ENCODE results near the gene ZBTB44. TPM values are rescaled to one million over a fixed set of nuclear protein-coding genes. Genes with fewer than 3 reads are reported as not detected.
A peak's percentile ranks its signal among the peaks of the same experiment; 100 is the strongest.

Gene ZBTB44
- total and polyA plus RNA-seq, 4 donors = 4.7 to 33.9 (median 17.0) TPM

- Histone ChIP-seq H3K27me3 (ENCODE audit: control insufficient read depth in 4 of 4, insufficient read depth in 4 of 4, low read length in 3 of 4) (no peaks in the 10 kb centered on the region), H3K36me3 (ENCODE audit: control insufficient read depth in 4 of 4, insufficient read depth in 3 of 4, low read depth in 1 of 4, low read length in 3 of 4) (no peaks in the 10 kb centered on the region), H3K9ac (ENCODE audit: low read depth in 1 of 2, low read length in 2 of 2) (no peak overlapping the region), H3K4me1 (ENCODE audit: control insufficient read depth in 4 of 4, insufficient read depth in 4 of 4, low read length in 3 of 4) (no peaks in the 10 kb centered on the region), H3K4me3 (ENCODE audit: low read depth in 1 of 3, low read length in 3 of 3) (no peak overlapping the region), H3K9me3 (ENCODE audit: control insufficient read depth in 4 of 4, low read length in 3 of 4) (peaks cover 0 to 16% (median 4%) of the 10 kb centered on the region in 4 donors), H3K27ac (ENCODE audit: low read depth in 1 of 2, low read length in 2 of 2) (no peak overlapping the region)
- no peak for TF ChIP-seq FOXA1 (IDR thresholded peaks at IDR 0.05)
- no peak for TF ChIP-seq RAD21 (IDR thresholded peaks at IDR 0.05)
- no peak for TF ChIP-seq HNF4A (conservative IDR thresholded peaks at IDR 0.05)
- TF ChIP-seq YY1 (IDR thresholded peaks at IDR 0.05) = no peak
- WGBS = 93% methylated on average over 3 of the region's 3 CpGs
- DNase-seq (ENCODE audit: low spot score) = no peak
Measured at GRCh38 chr11:130325691-130326090, 11.0 kb upstream of the ZBTB44 start.

GRCh38 chr11:130323452-130324450, 9.0 kb upstream of the ZBTB44 start:
- WGBS = 77% methylated on average over 7 of the region's 7 CpGs
- Histone ChIP-seq H3K9ac (ENCODE audit: low read depth in 1 of 2, low read length in 2 of 2) (no peak overlapping the region), H3K27me3 (ENCODE audit: control insufficient read depth in 4 of 4, insufficient read depth in 4 of 4, low read length in 3 of 4) (no peaks in the 10 kb centered on the region), H3K36me3 (ENCODE audit: control insufficient read depth in 4 of 4, insufficient read depth in 3 of 4, low read depth in 1 of 4, low read length in 3 of 4) (no peaks in the 10 kb centered on the region), H3K9me3 (ENCODE audit: control insufficient read depth in 4 of 4, low read length in 3 of 4) (peaks cover 0 to 16% (median 6%) of the 10 kb centered on the region in 4 donors), H3K4me3 (ENCODE audit: low read depth in 1 of 3, low read length in 3 of 3) (no peak overlapping the region), H3K27ac (ENCODE audit: low read depth in 1 of 2, low read length in 2 of 2) (no peak overlapping the region), H3K4me1 (ENCODE audit: control insufficient read depth in 4 of 4, insufficient read depth in 4 of 4, low read length in 3 of 4) (peaks cover 0 to 2% (median 2%) of the 10 kb centered on the region in 4 donors)
- no peak for DNase-seq (ENCODE audit: low spot score)
- TF ChIP-seq HNF4G (IDR thresholded peaks at IDR 0.05) (no peak), YY1 (IDR thresholded peaks at IDR 0.05) (peak; percentile 28)

DNA sequence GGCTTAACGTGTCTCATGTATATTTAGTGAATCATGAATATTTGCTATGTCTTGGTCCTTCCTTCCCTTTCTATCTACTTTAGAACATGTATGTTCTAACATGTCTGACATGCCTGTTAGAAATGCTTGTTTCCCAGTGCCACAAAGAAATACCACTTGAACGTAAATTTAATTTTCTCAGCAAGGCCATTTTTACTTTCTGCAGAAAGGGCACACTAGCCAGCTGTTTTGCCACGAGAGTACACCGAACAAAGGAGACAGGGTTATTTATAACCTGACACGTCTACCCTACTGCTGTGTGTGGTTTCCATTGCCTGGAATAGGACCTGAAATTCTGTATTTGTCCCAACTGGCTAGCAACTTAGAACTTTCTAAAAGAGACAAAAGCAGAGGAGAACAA, 7.4 kb upstream of the ZBTB44 start:
- peaks cover 0 to 18% (median 15%) of the 10 kb centered on the region in 4 donors for H3K4me1 ChIP-seq (ENCODE audit: control insufficient read depth in 4 of 4, insufficient read depth in 4 of 4, low read length in 3 of 4)
- WGBS = 92% methylated on average over 5 of the region's 5 CpGs

More for the DNA sequence above, 7.4 kb upstream of the ZBTB44 start:
- Histone ChIP-seq H3K9ac (ENCODE audit: low read depth in 1 of 2, low read length in 2 of 2) (no peak overlapping the region), H3K4me3 (ENCODE audit: low read depth in 1 of 3, low read length in 3 of 3) (no peak overlapping the region), H3K27me3 (ENCODE audit: control insufficient read depth in 4 of 4, insufficient read depth in 4 of 4, low read length in 3 of 4) (no peaks in the 10 kb centered on the region), H3K27ac (ENCODE audit: low read depth in 1 of 2, low read length in 2 of 2) (no peak overlapping the region), H3K36me3 (ENCODE audit: control insufficient read depth in 4 of 4, insufficient read depth in 3 of 4, low read depth in 1 of 4, low read length in 3 of 4) (no peaks in the 10 kb centered on the region), H3K9me3 (ENCODE audit: control insufficient read depth in 4 of 4, low read length in 3 of 4) (peaks cover 0 to 16% (median 6%) of the 10 kb centered on the region in 4 donors)
- no peak for TF ChIP-seq RXRA (IDR thresholded peaks at IDR 0.05)
- TF ChIP-seq MAX (IDR thresholded peaks at IDR 0.05) = no peak
- no peak for TF ChIP-seq EGR1 (IDR thresholded peaks at IDR 0.05; ENCODE audit: low read depth in 2 of 2)
- no peak for TF ChIP-seq NR2F2 (IDR thresholded peaks at IDR 0.05)
- TF ChIP-seq FOXA1 (IDR thresholded peaks at IDR 0.05) = no peak
- TF ChIP-seq HNF4G (IDR thresholded peaks at IDR 0.05) = no peak
- no peak for TF ChIP-seq RAD21 (IDR thresholded peaks at IDR 0.05)
- no peak for TF ChIP-seq HNF4A (conservative IDR thresholded peaks at IDR 0.05)
- TF ChIP-seq FOXA2 (IDR thresholded peaks at IDR 0.05) = no peak
- TF ChIP-seq, protein P1, sequence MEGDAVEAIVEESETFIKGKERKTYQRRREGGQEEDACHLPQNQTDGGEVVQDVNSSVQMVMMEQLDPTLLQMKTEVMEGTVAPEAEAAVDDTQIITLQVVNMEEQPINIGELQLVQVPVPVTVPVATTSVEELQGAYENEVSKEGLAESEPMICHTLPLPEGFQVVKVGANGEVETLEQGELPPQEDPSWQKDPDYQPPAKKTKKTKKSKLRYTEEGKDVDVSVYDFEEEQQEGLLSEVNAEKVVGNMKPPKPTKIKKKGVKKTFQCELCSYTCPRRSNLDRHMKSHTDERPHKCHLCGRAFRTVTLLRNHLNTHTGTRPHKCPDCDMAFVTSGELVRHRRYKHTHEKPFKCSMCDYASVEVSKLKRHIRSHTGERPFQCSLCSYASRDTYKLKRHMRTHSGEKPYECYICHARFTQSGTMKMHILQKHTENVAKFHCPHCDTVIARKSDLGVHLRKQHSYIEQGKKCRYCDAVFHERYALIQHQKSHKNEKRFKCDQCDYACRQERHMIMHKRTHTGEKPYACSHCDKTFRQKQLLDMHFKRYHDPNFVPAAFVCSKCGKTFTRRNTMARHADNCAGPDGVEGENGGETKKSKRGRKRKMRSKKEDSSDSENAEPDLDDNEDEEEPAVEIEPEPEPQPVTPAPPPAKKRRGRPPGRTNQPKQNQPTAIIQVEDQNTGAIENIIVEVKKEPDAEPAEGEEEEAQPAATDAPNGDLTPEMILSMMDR (IDR thresholded peaks at IDR 0.05; ENCODE audit: low read depth, low read length, missing input control) = no peak
- no peak for TF ChIP-seq TAF1 (conservative IDR thresholded peaks at IDR 0.05)
- TF ChIP-seq GABPA (IDR thresholded peaks at IDR 0.05 in 1 of 2, conservative IDR thresholded peaks at IDR 0.05 in 1 of 2) = no peak
- TF ChIP-seq, protein P2, sequence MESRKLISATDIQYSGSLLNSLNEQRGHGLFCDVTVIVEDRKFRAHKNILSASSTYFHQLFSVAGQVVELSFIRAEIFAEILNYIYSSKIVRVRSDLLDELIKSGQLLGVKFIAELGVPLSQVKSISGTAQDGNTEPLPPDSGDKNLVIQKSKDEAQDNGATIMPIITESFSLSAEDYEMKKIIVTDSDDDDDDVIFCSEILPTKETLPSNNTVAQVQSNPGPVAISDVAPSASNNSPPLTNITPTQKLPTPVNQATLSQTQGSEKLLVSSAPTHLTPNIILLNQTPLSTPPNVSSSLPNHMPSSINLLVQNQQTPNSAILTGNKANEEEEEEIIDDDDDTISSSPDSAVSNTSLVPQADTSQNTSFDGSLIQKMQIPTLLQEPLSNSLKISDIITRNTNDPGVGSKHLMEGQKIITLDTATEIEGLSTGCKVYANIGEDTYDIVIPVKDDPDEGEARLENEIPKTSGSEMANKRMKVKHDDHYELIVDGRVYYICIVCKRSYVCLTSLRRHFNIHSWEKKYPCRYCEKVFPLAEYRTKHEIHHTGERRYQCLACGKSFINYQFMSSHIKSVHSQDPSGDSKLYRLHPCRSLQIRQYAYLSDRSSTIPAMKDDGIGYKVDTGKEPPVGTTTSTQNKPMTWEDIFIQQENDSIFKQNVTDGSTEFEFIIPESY (IDR thresholded peaks at IDR 0.05) = no peak
- no peak for TF ChIP-seq JUND (IDR thresholded peaks at IDR 0.05)
- TF ChIP-seq, protein P3, sequence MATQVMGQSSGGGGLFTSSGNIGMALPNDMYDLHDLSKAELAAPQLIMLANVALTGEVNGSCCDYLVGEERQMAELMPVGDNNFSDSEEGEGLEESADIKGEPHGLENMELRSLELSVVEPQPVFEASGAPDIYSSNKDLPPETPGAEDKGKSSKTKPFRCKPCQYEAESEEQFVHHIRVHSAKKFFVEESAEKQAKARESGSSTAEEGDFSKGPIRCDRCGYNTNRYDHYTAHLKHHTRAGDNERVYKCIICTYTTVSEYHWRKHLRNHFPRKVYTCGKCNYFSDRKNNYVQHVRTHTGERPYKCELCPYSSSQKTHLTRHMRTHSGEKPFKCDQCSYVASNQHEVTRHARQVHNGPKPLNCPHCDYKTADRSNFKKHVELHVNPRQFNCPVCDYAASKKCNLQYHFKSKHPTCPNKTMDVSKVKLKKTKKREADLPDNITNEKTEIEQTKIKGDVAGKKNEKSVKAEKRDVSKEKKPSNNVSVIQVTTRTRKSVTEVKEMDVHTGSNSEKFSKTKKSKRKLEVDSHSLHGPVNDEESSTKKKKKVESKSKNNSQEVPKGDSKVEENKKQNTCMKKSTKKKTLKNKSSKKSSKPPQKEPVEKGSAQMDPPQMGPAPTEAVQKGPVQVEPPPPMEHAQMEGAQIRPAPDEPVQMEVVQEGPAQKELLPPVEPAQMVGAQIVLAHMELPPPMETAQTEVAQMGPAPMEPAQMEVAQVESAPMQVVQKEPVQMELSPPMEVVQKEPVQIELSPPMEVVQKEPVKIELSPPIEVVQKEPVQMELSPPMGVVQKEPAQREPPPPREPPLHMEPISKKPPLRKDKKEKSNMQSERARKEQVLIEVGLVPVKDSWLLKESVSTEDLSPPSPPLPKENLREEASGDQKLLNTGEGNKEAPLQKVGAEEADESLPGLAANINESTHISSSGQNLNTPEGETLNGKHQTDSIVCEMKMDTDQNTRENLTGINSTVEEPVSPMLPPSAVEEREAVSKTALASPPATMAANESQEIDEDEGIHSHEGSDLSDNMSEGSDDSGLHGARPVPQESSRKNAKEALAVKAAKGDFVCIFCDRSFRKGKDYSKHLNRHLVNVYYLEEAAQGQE (IDR thresholded peaks at IDR 0.05) = no peak
- TF ChIP-seq SP1 (IDR thresholded peaks at IDR 0.05) = no peak
- TF ChIP-seq, protein P4, sequence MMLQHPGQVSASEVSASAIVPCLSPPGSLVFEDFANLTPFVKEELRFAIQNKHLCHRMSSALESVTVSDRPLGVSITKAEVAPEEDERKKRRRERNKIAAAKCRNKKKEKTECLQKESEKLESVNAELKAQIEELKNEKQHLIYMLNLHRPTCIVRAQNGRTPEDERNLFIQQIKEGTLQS (IDR thresholded peaks at IDR 0.05) = no peak
- TF ChIP-seq YY1 (IDR thresholded peaks at IDR 0.05) = no peak
- DNase-seq (ENCODE audit: low spot score) = no peak
